Measurements from ENCODE around the gene MDFI. TPM values are rescaled to one million over a fixed set of nuclear protein-coding genes. Genes with fewer than 3 reads are reported as not detected.
A peak's percentile ranks its signal among the peaks of the same experiment; 100 is the strongest.

MDFI gene
- total RNA-seq, 1 donor from 2014 or later: 94.7 TPM

DNA sequence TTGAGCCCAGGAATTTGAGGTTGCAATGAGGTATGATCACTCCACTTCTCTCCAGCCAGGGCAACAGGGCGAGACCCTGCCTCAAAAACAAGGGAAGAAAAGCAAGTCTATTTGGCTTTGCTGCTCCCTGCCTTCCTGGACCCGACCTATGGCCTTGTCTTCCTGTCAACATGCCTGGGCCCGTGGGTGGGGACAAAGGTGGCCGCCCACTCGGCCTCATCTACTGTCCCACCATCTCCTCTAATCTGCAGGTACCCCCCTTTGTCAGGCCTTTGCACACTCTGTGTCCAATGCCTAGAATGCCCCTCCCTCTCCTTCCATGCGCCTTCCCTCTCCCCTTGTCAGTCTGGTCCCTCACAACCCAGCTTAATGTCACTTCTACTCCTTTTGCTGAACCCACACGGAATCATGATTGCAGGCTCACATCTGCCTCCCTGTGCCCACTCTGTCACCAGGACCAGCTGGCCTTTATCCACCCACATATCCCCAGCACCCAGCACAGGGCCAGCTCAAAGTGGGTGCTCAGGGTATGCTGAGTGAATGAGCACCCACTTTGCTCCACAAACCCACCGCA, 40.3 kb downstream of the MDFI start:
- H3K27me3 ChIP-seq: no peaks in the 10 kb centered on the region
- no peak overlapping the region for H3K27ac ChIP-seq
- TF ChIP-seq, protein P1, sequence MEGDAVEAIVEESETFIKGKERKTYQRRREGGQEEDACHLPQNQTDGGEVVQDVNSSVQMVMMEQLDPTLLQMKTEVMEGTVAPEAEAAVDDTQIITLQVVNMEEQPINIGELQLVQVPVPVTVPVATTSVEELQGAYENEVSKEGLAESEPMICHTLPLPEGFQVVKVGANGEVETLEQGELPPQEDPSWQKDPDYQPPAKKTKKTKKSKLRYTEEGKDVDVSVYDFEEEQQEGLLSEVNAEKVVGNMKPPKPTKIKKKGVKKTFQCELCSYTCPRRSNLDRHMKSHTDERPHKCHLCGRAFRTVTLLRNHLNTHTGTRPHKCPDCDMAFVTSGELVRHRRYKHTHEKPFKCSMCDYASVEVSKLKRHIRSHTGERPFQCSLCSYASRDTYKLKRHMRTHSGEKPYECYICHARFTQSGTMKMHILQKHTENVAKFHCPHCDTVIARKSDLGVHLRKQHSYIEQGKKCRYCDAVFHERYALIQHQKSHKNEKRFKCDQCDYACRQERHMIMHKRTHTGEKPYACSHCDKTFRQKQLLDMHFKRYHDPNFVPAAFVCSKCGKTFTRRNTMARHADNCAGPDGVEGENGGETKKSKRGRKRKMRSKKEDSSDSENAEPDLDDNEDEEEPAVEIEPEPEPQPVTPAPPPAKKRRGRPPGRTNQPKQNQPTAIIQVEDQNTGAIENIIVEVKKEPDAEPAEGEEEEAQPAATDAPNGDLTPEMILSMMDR (IDR thresholded peaks at IDR 0.05): no peak
- H3K4me3 ChIP-seq: no peak overlapping the region
- H3K4me1 ChIP-seq: peaks cover 5 to 14% of the 10 kb centered on the region in 2 donors
- intact Hi-C loops (cut with DNase I): no loop called here
- no peaks in the 10 kb centered on the region for H3K36me3 ChIP-seq
- no peaks in the 10 kb centered on the region for H3K9me3 ChIP-seq
- DNase-seq (ENCODE audit: low spot score in 2 of 2): no peak

DNA sequence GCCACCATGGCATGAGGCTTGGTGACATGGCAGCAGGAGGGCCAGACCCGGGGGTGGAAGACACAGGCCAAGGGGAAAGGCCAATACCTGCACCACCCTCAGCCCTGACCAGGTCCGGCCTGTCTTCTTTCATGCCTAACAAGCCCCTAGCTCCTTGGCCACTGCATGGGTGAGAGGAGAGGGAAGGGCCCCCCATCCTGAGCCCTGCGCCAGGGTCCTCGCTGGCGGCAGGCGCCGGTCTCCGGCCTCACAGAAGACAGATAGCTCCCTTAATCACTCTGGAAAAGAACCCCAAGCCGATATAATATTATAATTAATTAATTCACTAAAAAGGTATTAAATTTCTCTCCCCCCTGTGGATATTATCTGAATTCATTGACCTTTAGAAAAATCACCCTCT, 41.4 kb downstream of the MDFI start:
- TF ChIP-seq, protein P1 (IDR thresholded peaks at IDR 0.05): no peak
- H3K4me3 ChIP-seq: no peak overlapping the region
- no peaks in the 10 kb centered on the region for H3K27me3 ChIP-seq
- H3K4me1 ChIP-seq: peaks cover 5 to 14% of the 10 kb centered on the region in 2 donors
- no peak overlapping the region for H3K27ac ChIP-seq
- H3K36me3 ChIP-seq: peaks cover 0 to 6% of the 10 kb centered on the region in 2 donors
- intact Hi-C loops (cut with DNase I): loop anchor here (5.0 kb wide), 2 partner anchors 212 to 252 kb away; no protein-coding TSS in a partner anchor
- no peaks in the 10 kb centered on the region for H3K9me3 ChIP-seq
- DNase-seq (ENCODE audit: low spot score in 2 of 2): no peak

DNA sequence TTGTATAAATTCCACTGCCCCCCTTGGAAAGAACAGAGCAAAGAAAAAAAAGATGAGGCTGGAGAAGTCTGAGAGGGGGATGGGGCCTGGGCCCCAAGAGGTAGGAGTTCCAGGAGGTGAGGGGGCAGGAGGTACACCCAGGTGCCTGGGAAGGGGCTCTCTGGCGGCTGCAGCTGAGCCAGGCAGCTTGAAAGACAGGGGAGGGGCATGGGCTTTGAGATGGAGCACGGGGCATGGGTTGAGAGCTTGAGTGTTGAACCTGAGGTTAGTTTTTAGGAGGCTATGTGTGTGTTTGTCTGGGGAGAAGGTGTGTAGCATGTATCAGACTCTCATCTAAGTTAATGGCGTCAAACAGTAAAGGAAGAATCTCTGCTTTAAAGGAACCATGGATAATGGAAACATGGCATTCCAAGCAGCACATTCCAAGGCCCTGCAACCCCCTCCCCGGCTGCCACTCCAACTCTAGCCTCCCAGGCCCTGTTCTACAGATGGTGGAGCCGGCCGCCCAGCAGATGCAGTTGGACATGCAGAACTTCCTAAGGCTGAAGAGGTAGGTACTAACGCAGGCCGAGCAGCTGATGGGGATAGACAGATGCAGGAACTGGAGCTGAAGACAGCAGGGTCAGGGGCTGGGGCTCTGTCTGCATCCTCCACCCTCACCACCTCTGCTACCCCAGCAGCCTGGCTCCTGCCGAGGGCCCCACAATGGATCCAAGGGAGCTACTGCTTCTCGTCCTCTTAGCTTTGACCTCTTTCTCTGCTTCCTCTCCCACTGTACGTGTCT, 42.1 kb downstream of the MDFI start:
- TF ChIP-seq, protein P1 (IDR thresholded peaks at IDR 0.05): no peak

DNA sequence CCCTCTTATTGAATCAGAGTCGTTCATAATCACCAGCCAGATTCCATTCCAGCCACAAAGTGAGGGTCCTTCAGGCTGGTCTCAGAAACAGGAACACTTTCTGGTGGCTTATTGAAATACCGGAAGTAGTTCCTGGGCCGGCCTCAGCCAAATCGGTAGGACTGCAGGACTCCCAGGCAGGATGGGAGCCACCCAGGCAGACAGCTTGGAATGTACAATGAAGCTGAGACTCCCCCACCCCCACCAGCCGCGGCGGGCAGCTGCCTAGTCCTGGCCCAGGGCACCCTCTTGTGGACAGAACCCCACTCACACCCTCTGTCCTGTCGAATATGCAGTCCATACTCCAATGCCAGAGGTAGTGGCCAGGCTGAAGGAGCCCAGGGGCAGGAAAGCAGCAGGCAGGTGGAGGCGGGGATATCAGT, 43.8 kb downstream of the MDFI start:
- Histone ChIP-seq H3K9me3 (no peaks in the 10 kb centered on the region), H3K27me3 (no peaks in the 10 kb centered on the region), H3K27ac (no peak overlapping the region), H3K36me3 (peaks cover 14 to 27% of the 10 kb centered on the region in 2 donors), H3K4me1 (peaks cover 5 to 14% of the 10 kb centered on the region in 2 donors), H3K4me3 (no peak overlapping the region)
- TF ChIP-seq, protein P1 (IDR thresholded peaks at IDR 0.05): peak; percentile 73 to 88 (median 81)
- intact Hi-C loops (cut with DNase I): loop anchor here (1.0 to 5.0 kb wide), 3 partner anchors 215 to 313 kb away; no protein-coding TSS in a partner anchor
- DNase-seq (ENCODE audit: low spot score in 2 of 2): peak; percentile 63 to 94

More for the DNA sequence above, 42.1 kb downstream of the MDFI start:
- H3K36me3 ChIP-seq: peaks cover under 1 to 13% of the 10 kb centered on the region in 2 donors
- no peak overlapping the region for H3K27ac ChIP-seq
- H3K9me3 ChIP-seq: no peaks in the 10 kb centered on the region
- intact Hi-C loops (cut with DNase I): loop anchor here (5.0 kb wide), 2 partner anchors 213 to 253 kb away; no protein-coding TSS in a partner anchor
- no peak overlapping the region for H3K4me3 ChIP-seq
- no peak for DNase-seq (ENCODE audit: low spot score in 2 of 2)
- H3K4me1 ChIP-seq: peaks cover 5 to 14% of the 10 kb centered on the region in 2 donors
- H3K27me3 ChIP-seq: no peaks in the 10 kb centered on the region

DNA sequence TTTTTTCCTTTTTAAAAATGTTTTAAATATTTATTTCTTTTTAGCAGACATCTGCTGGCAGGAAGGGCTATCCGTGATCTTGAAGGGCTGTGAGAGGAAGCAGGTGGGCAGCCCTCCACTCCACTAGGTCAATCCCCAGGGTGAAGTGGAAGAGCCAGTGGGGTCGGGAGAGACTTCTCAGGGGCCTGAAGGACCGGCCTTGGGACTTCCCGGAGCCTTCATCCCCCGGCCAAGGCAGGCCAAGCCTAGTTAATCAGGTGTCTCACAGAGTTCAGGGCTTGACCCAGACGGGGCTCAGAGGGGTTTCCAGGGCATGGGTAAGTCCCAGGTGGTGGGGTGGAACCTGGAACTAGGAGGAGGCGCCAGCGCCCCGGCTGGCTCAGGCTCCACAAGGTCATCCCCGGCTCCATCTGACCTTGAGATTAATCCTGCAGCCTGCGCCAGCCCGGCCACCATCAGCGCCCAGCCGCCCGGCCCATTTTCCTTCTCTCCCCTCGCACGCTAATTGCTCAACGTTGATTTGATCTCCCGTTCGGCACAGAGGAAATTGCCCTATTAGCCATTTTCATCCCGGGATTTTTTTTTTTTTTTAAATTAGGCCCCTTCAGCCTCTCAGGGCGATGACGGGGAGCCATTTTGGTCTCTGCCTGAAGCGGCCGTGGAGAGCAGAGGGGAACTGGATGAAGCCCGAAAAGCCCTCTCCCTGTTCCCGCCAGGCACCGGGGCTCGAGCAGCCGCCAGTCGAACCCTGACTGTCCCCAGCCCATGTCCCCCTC, 44.4 kb downstream of the MDFI start:
- Histone ChIP-seq H3K4me1 (peaks cover 5 to 14% of the 10 kb centered on the region in 2 donors), H3K36me3 (peaks cover 20 to 33% of the 10 kb centered on the region in 2 donors), H3K9me3 (no peaks in the 10 kb centered on the region), H3K27ac (peak overlapping the region; percentile 33 to 52), H3K4me3 (peak overlapping the region; percentile 53 to 64), H3K27me3 (no peaks in the 10 kb centered on the region)
- intact Hi-C loops (cut with DNase I): loop anchor here (1.0 to 5.0 kb wide), 4 partner anchors 79 to 313 kb away; no protein-coding TSS in a partner anchor
- TF ChIP-seq, protein P1 (IDR thresholded peaks at IDR 0.05): no peak
- DNase-seq (ENCODE audit: low spot score in 2 of 2): no peak

Data from ascending aorta (tissue), 2 donors.